ENCODE data around the gene DYNC1H1.

- TF ChIP-seq GATA2 (IDR thresholded peaks at IDR 0.05; ENCODE audit: low read depth, low read length), result no peak
- TF ChIP-seq GATA3 (IDR thresholded peaks at IDR 0.05; ENCODE audit: low read depth, low read length), result no peak
Measured at GRCh38 chr14:102055181-102055901, 91.0 kb downstream of the DYNC1H1 start.

Measured in SH-SY5Y (cell line).